SK-N-SH (cell line): ENCODE data around the gene PLSCR3. TPM values are rescaled to one million over a fixed set of nuclear protein-coding genes. Genes with fewer than 3 reads are reported as not detected.

Experiments used
- CHD2 ChIP-seq: fragments of 150-350 bp; IDR thresholded peaks from 2 replicates; pipeline ENCODE4 v1.6.1; 2018; ENCODE audit warnings: low read length; ENCODE audit not compliant: partially characterized antibody
- ELF1 ChIP-seq: IDR thresholded peaks from 2 replicates; pipeline ENCODE4 v1.4.0; 2012
- EP300 ChIP-seq, 2 experiments: IDR thresholded peaks; 2 replicates each; pipeline versions ENCODE4 v1.4.0 to v1.6.1; 2012; ENCODE audit warnings: borderline replicate concordance in 1 of 2, low read depth in 1 of 2, low read length in 1 of 2
- EZH2phosphoT487 ChIP-seq: fragments of 200-600 bp; sonication (generic); IDR thresholded peaks from 2 replicates; pipeline ENCODE4 v1.6.1; 2017; ENCODE audit warnings: low read depth, mixed run types, mild to moderate bottlenecking, antibody characterized with exemption, moderate library complexity, borderline replicate concordance
- FOXM1 ChIP-seq: IDR thresholded peaks from 2 replicates; pipeline ENCODE4 v1.4.0; 2012; ENCODE audit warnings: low read depth, mild to moderate bottlenecking
- GABPA ChIP-seq: IDR thresholded peaks from 2 replicates; pipeline ENCODE4 v1.4.0; 2012; ENCODE audit warnings: low read depth, mild to moderate bottlenecking
- GATA2 ChIP-seq: sonication (generic); formaldehyde crosslinking; IDR thresholded peaks from 2 replicates; pipeline ENCODE4 v1.5.0; 2020; ENCODE audit warnings: mild to moderate bottlenecking, missing genetic modification reagents
- IRF3 ChIP-seq: fragments of 150-350 bp; IDR thresholded peaks from 2 replicates; pipeline ENCODE4 v1.6.1; 2016; ENCODE audit warnings: mild to moderate bottlenecking, low read depth, low read length
- MXI1 ChIP-seq: IDR thresholded peaks from 2 replicates; pipeline ENCODE4 v1.6.1; 2012; ENCODE audit warnings: mild to moderate bottlenecking, low read depth, low read length, improper control_type of control experiment
- POLR2AphosphoS5 ChIP-seq: IDR thresholded peaks from 2 replicates; pipeline ENCODE4 v1.6.1; 2012; ENCODE audit warnings: low read depth, low read length
- RAD21 ChIP-seq: IDR thresholded peaks from 2 replicates; pipeline ENCODE4 v1.6.1; 2012; ENCODE audit warnings: mild to moderate bottlenecking, low read length
- RXRA ChIP-seq: IDR thresholded peaks from 2 replicates; pipeline ENCODE4 v1.4.0; 2012; ENCODE audit warnings: low read depth, mild to moderate bottlenecking, borderline replicate concordance
- SIN3A ChIP-seq: IDR thresholded peaks from 2 replicates; pipeline ENCODE4 v1.6.1; 2012; ENCODE audit warnings: low read depth, mild to moderate bottlenecking, low read length, moderate library complexity, borderline replicate concordance
- TAF1 ChIP-seq: IDR thresholded peaks from 2 replicates; pipeline ENCODE4 v1.6.1; 2012; ENCODE audit warnings: low read depth, mild to moderate bottlenecking, low read length, moderate library complexity, borderline replicate concordance
- TCF12 ChIP-seq: IDR thresholded peaks from 2 replicates; pipeline ENCODE4 v1.4.0; 2012
- TEAD4 ChIP-seq: IDR thresholded peaks from 2 replicates; pipeline ENCODE4 v1.4.0; 2012; ENCODE audit warnings: mild to moderate bottlenecking, borderline replicate concordance; ENCODE audit not compliant: insufficient read depth
- ZBTB33 ChIP-seq: IDR thresholded peaks from 2 replicates; pipeline ENCODE4 v1.4.0; 2012; ENCODE audit warnings: low read depth, borderline replicate concordance
- polyA plus RNA-seq, 3 experiments: library from polyadenylated mRNA; depleted of rRNA; stranded (reverse); fragments of >200 nt; gene quantifications; 2 replicates each; pipeline ENCODE4 v1.2.3, GENCODE V29; 2012
- TF ChIP-seq, protein P1 (sequence below): fragments of 150-350 bp; IDR thresholded peaks from 2 replicates; pipeline ENCODE4 v1.6.1; 2017; ENCODE audit warnings: antibody characterized with exemption, low read length, low read depth, borderline replicate concordance

Gene PLSCR3
- polyA plus RNA-seq, 1 of the 3 experiments (the other 2 are of a cell fraction), result 95.0 TPM

- TF ChIP-seq SIN3A (no peak), TAF1 (no peak), RAD21 (no peak), TEAD4 (no peak), GABPA (no peak), EZH2phosphoT487 (no peak), EP300 (IDR thresholded peaks at IDR 0.05; ENCODE audit: borderline replicate concordance in 1 of 2, low read depth in 1 of 2, low read length in 1 of 2) (no peak), POLR2AphosphoS5 (no peak), CHD2 (peak; percentile 98), IRF3 (no peak), GATA2 (CRISPR knock-in tag) (no peak), RXRA (no peak), TCF12 (no peak), ZBTB33 (peak; percentile 94), MXI1 (no peak; the same call in 1 of the 2 replicates), FOXM1 (no peak), ELF1 (no peak)
- TF ChIP-seq, protein P1, sequence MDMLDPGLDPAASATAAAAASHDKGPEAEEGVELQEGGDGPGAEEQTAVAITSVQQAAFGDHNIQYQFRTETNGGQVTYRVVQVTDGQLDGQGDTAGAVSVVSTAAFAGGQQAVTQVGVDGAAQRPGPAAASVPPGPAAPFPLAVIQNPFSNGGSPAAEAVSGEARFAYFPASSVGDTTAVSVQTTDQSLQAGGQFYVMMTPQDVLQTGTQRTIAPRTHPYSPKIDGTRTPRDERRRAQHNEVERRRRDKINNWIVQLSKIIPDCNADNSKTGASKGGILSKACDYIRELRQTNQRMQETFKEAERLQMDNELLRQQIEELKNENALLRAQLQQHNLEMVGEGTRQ, result peak; percentile 52; the same call in 1 of the 2 replicates
- TF ChIP-seq, all 33 proteins: peak for 5
Observed at GRCh38 chr17:7440113-7440833, 45.9 kb upstream of the PLSCR3 start (continued).
